ENCODE data around the gene NOS3.

The NOS3 gene

DNA sequence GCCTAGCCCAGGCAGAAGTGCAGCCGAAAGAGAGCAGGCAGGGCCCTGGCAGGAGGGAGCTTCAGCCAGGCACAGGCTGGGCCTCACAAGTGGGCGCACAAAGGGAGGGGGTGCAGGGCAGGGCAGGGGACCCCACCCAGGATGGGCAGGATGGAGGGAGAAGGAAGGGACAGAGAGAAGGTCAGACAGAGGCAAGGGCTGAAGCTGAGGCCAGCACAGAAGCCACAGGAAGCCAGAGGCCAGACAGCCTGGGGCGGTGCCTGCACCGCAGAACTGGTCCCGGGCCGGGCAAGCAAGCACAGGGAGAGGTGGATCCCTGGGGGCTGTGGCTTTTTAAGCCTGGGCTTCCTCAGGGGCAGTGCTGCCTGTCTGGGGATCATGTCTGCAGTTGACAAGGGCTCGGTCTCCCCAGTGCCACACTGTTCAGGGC, 16.7 kb downstream of the NOS3 start:
- Histone ChIP-seq H3K27ac (no peak overlapping the region), H2AFZ (no peak overlapping the region), H3K4me2 (ENCODE audit: low read length) (no peak overlapping the region), H3K36me3 (ENCODE audit: control insufficient read depth, insufficient read depth, low read length) (no peaks in the 10 kb centered on the region), H3K79me2 (no peaks in the 10 kb centered on the region), H3K4me3 (ENCODE audit: low read depth, low read length) (no peak overlapping the region), H3K27me3 (ENCODE audit: control insufficient read depth, insufficient read depth, low read length) (no peaks in the 10 kb centered on the region), H3K9me3 (ENCODE audit: control insufficient read depth, low read length) (no peaks in the 10 kb centered on the region), H3K9ac (no peak overlapping the region), H3K4me1 (no peaks in the 10 kb centered on the region)
- TF ChIP-seq, protein P1, sequence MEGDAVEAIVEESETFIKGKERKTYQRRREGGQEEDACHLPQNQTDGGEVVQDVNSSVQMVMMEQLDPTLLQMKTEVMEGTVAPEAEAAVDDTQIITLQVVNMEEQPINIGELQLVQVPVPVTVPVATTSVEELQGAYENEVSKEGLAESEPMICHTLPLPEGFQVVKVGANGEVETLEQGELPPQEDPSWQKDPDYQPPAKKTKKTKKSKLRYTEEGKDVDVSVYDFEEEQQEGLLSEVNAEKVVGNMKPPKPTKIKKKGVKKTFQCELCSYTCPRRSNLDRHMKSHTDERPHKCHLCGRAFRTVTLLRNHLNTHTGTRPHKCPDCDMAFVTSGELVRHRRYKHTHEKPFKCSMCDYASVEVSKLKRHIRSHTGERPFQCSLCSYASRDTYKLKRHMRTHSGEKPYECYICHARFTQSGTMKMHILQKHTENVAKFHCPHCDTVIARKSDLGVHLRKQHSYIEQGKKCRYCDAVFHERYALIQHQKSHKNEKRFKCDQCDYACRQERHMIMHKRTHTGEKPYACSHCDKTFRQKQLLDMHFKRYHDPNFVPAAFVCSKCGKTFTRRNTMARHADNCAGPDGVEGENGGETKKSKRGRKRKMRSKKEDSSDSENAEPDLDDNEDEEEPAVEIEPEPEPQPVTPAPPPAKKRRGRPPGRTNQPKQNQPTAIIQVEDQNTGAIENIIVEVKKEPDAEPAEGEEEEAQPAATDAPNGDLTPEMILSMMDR (IDR thresholded peaks at IDR 0.05) = no peak

DNA sequence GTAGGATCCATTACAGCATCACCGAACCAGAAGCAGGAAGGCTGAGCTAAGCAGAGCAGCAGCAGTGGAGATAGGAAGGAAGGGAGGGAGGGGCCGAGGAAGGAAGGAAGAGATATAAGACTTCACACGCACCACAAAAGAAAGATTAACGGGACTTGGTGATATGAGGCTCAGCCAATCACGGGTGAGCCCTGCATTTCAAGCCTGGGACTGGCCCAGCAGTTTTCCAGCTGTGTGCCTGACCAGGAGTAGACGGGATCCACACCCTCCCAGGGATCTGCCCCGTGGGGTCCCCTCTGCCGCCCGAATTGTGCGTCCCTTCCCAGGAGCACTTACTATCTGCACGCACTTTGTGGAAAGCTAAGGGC, 17.3 kb downstream of the NOS3 start:
- Histone ChIP-seq H3K4me3 (ENCODE audit: low read depth, low read length) (no peak overlapping the region), H3K79me2 (no peaks in the 10 kb centered on the region), H3K27me3 (ENCODE audit: control insufficient read depth, insufficient read depth, low read length) (no peaks in the 10 kb centered on the region), H3K36me3 (ENCODE audit: control insufficient read depth, insufficient read depth, low read length) (no peaks in the 10 kb centered on the region), H3K9ac (no peak overlapping the region), H3K4me2 (ENCODE audit: low read length) (no peak overlapping the region), H2AFZ (peak overlapping the region; percentile 75), H3K9me3 (ENCODE audit: control insufficient read depth, low read length) (no peaks in the 10 kb centered on the region), H3K27ac (no peak overlapping the region), H3K4me1 (no peaks in the 10 kb centered on the region)
- TF ChIP-seq, protein P1 (IDR thresholded peaks at IDR 0.05) = no peak

DNA sequence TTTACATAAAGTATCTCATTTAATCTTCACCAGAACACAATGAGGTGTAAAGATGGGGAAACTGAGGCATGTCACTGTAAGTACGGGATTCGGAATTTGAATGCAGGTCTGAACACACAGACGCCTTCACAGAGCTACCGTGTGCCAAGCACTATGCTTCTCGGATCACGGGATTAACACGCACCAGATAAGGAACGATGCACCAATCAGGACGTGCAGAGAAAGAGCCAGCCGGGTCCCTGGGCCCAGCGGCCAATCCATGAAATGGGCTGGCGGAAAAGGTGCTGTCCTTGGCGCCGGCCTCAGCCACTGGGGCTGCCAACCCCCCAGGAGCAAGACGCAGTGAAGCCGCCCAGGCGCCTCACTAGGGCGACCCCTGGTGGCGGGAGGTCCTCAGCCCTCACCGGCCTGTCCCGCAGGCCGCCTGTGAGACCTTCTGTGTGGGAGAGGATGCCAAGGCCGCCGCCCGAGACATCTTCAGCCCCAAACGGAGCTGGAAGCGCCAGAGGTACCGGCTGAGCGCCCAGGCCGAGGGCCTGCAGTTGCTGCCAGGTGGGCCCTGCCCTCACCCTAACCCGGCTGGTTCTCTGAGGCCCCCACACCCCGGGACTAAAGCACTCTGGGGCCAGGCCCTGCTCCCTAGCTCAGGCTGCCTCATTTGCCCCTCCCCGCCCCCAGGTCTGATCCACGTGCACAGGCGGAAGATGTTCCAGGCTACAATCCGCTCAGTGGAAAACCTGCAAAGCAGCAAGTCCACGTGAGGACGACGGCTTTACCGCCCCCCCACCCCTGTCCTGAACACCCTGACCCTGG, 17.9 kb downstream of the NOS3 start:
- Histone ChIP-seq H3K4me3 (ENCODE audit: low read depth, low read length) (no peak overlapping the region), H3K9ac (no peak overlapping the region), H2AFZ (peak overlapping the region; percentile 75), H3K27ac (no peak overlapping the region), H3K27me3 (ENCODE audit: control insufficient read depth, insufficient read depth, low read length) (no peaks in the 10 kb centered on the region), H3K9me3 (ENCODE audit: control insufficient read depth, low read length) (no peaks in the 10 kb centered on the region), H3K4me2 (ENCODE audit: low read length) (no peak overlapping the region), H3K79me2 (no peaks in the 10 kb centered on the region), H3K36me3 (ENCODE audit: control insufficient read depth, insufficient read depth, low read length) (no peaks in the 10 kb centered on the region), H3K4me1 (no peaks in the 10 kb centered on the region)
- TF ChIP-seq, protein P1 (IDR thresholded peaks at IDR 0.05) = peak; percentile 87

DNA sequence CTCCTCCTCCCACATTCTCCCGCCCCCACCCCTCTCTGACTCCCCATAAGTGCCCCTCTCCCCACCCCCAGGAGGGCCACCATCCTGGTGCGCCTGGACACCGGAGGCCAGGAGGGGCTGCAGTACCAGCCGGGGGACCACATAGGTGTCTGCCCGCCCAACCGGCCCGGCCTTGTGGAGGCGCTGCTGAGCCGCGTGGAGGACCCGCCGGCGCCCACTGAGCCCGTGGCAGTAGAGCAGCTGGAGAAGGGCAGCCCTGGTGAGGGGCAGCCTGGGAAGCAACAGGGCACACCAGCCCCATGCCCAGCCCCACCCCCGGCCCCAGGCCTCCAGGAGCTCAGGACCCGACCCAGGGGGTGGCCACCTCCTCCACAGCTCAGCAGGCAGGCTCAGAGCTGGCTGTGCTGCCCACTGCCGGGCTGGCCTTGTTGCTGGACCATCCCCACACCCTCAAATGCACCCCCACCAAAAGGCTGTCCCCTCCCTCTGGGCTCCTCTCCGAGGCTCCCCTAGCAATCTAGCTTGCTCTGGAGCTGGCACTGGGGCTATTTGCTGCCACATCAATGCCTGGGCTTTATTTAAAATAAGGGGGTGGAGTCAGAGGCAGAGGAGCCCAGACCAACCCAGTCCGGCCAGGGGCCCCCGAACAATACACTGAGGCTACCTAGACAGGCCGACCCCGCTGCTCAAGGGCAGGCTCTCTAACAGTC, 18.7 kb downstream of the NOS3 start:
- H3K36me3 ChIP-seq (ENCODE audit: control insufficient read depth, insufficient read depth, low read length) = no peaks in the 10 kb centered on the region
- H3K9me3 ChIP-seq (ENCODE audit: control insufficient read depth, low read length) = no peaks in the 10 kb centered on the region
- no peak overlapping the region for H3K27ac ChIP-seq
- H2AFZ ChIP-seq = no peak overlapping the region
- TF ChIP-seq, protein P1 (IDR thresholded peaks at IDR 0.05) = no peak
- H3K4me1 ChIP-seq = no peaks in the 10 kb centered on the region
- no peak overlapping the region for H3K4me3 ChIP-seq (ENCODE audit: low read depth, low read length)
- no peaks in the 10 kb centered on the region for H3K79me2 ChIP-seq
- no peak overlapping the region for H3K4me2 ChIP-seq (ENCODE audit: low read length)
- no peak overlapping the region for H3K9ac ChIP-seq
- no peaks in the 10 kb centered on the region for H3K27me3 ChIP-seq (ENCODE audit: control insufficient read depth, insufficient read depth, low read length)
